ENCODE measurements around the gene TSPAN9.

GRCh38 chr12:3045494-3045893 is 31.7 kb upstream of the TSPAN9 start:
- TF ChIP-seq CTCF (IDR thresholded peaks at IDR 0.05) (no peak), POLR2A (IDR thresholded peaks at IDR 0.05) (no peak), EP300 (IDR thresholded peaks at IDR 0.05) (no peak)

Measured in tibial nerve (tissue), 4 donors.